ENCODE results near the gene MTERF4.
A peak's percentile ranks its signal among the peaks of the same experiment; 100 is the strongest.

Gene MTERF4

GRCh38 chr2:241051578-241052487, 50.3 kb downstream of the MTERF4 start:
- Histone ChIP-seq H3K79me2 (ENCODE audit: low read length) (no peaks in the 10 kb centered on the region), H3K4me1 (ENCODE audit: low read length) (peaks cover 9% of the 10 kb centered on the region), H3K27me3 (ENCODE audit: low read depth, low read length) (no peaks in the 10 kb centered on the region), H3K9ac (ENCODE audit: low read length) (no peak overlapping the region), H3K4me2 (ENCODE audit: low read length) (peak overlapping the region; percentile 22; the same call in 1 of the 2 replicates), H3K4me3 (ENCODE audit: low read length) (no peak overlapping the region), H3K9me3 (ENCODE audit: insufficient read depth, low read length) (no peaks in the 10 kb centered on the region), H3K27ac (ENCODE audit: low read length) (no peak overlapping the region), H3K36me3 (replicated peaks; ENCODE audit: low read depth, low read length) (no peaks in the 10 kb centered on the region), H2AFZ (ENCODE audit: low read depth, low read length) (no peak overlapping the region), H4K20me1 (ENCODE audit: insufficient read depth, low read length) (no peaks in the 10 kb centered on the region)
- TF ChIP-seq EZH2phosphoT487 (IDR thresholded peaks at IDR 0.05; ENCODE audit: low read depth) (no peak), CTCF (IDR thresholded peaks at IDR 0.05; ENCODE audit: low read depth, low read length) (no peak)

- Histone ChIP-seq H3K9ac (ENCODE audit: low read length) (no peak overlapping the region), H3K4me2 (ENCODE audit: low read length) (peak overlapping the region; percentile 22; the same call in 1 of the 2 replicates), H3K9me3 (ENCODE audit: insufficient read depth, low read length) (no peaks in the 10 kb centered on the region), H3K27ac (ENCODE audit: low read length) (no peak overlapping the region), H3K4me3 (ENCODE audit: low read length) (no peak overlapping the region), H3K36me3 (replicated peaks; ENCODE audit: low read depth, low read length) (no peaks in the 10 kb centered on the region), H3K4me1 (ENCODE audit: low read length) (peaks cover 9% of the 10 kb centered on the region), H4K20me1 (ENCODE audit: insufficient read depth, low read length) (no peaks in the 10 kb centered on the region), H3K27me3 (ENCODE audit: low read depth, low read length) (no peaks in the 10 kb centered on the region), H3K79me2 (ENCODE audit: low read length) (no peaks in the 10 kb centered on the region), H2AFZ (ENCODE audit: low read depth, low read length) (no peak overlapping the region)
- TF ChIP-seq CTCF (IDR thresholded peaks at IDR 0.05; ENCODE audit: low read depth, low read length) (no peak), EZH2phosphoT487 (IDR thresholded peaks at IDR 0.05; ENCODE audit: low read depth) (no peak)
These were observed 51.2 kb downstream of the MTERF4 start for GRCh38 chr2:241050624-241051577.

- H3K4me2 ChIP-seq (ENCODE audit: low read length) = no peak overlapping the region
- H4K20me1 ChIP-seq (ENCODE audit: insufficient read depth, low read length) = no peaks in the 10 kb centered on the region
- H3K27ac ChIP-seq (ENCODE audit: low read length) = no peak overlapping the region
- H3K27me3 ChIP-seq (ENCODE audit: low read depth, low read length) = no peaks in the 10 kb centered on the region
- no peak overlapping the region for H3K9ac ChIP-seq (ENCODE audit: low read length)
- H3K4me1 ChIP-seq (ENCODE audit: low read length) = peaks cover 9% of the 10 kb centered on the region
- no peaks in the 10 kb centered on the region for H3K36me3 ChIP-seq (replicated peaks; ENCODE audit: low read depth, low read length)
- H3K4me3 ChIP-seq (ENCODE audit: low read length) = no peak overlapping the region
- H3K79me2 ChIP-seq (ENCODE audit: low read length) = no peaks in the 10 kb centered on the region
- no peak overlapping the region for H2AFZ ChIP-seq (ENCODE audit: low read depth, low read length)
- TF ChIP-seq EZH2phosphoT487 (IDR thresholded peaks at IDR 0.05; ENCODE audit: low read depth) = no peak
- no peak for TF ChIP-seq CTCF (IDR thresholded peaks at IDR 0.05; ENCODE audit: low read depth, low read length)
- H3K9me3 ChIP-seq (ENCODE audit: insufficient read depth, low read length) = no peaks in the 10 kb centered on the region
These were observed 52.1 kb downstream of the MTERF4 start for GRCh38 chr2:241049739-241050623.

All from OCI-LY3 (cell line).